Stomach (tissue), 4 donors: Measurements from ENCODE around the gene KRTAP6-1.

Source experiments
- EP300 ChIP-seq: sonication (generic); formaldehyde crosslinking; IDR thresholded peaks from one replicate; pipeline ENCODE4 v1.6.1; 2017; ENCODE audit warnings: antibody characterized with exemption
- TF ChIP-seq, protein P1 (sequence below), 7 experiments: fragments of 450-650 bp in 4 of 7; fragments of 200-600 bp in 3 of 7; sonication (generic) in 3 of 7; IDR thresholded peaks; one replicate each; pipeline ENCODE4 v1.5.1; 2016 to 2019; ENCODE audit warnings: antibody characterized with exemption in 7 of 7, control low read depth in 2 of 7, mild to moderate bottlenecking in 1 of 7

DNA sequence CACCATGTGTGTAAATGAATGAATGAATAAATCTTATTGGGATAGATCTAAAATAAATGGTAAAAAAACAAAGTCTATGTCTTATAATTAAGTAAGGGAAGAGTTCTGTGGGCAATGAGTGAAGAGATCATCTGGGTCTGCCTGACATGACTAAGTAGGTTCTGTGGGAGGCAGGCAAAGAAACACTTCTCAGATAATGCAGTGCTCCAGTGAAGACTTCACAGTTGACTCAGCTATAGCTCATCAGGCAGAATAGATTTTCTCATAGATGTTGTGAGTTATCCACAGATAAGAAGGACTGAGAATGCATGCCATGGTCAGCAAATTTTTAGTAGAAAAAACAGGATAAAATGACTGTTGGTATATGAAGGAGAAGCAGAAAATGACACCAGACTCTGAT is 36.0 kb downstream of the KRTAP6-1 start:
- TF ChIP-seq, protein P1, sequence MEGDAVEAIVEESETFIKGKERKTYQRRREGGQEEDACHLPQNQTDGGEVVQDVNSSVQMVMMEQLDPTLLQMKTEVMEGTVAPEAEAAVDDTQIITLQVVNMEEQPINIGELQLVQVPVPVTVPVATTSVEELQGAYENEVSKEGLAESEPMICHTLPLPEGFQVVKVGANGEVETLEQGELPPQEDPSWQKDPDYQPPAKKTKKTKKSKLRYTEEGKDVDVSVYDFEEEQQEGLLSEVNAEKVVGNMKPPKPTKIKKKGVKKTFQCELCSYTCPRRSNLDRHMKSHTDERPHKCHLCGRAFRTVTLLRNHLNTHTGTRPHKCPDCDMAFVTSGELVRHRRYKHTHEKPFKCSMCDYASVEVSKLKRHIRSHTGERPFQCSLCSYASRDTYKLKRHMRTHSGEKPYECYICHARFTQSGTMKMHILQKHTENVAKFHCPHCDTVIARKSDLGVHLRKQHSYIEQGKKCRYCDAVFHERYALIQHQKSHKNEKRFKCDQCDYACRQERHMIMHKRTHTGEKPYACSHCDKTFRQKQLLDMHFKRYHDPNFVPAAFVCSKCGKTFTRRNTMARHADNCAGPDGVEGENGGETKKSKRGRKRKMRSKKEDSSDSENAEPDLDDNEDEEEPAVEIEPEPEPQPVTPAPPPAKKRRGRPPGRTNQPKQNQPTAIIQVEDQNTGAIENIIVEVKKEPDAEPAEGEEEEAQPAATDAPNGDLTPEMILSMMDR (IDR thresholded peaks at IDR 0.05) = no peak
- TF ChIP-seq EP300 = no peak
